Mucosa of stomach (tissue), 1 donor: ENCODE measurements around the gene GSTP1.
"Not testable (repeated sequence)": the region's sequence is repeated elsewhere in the genome, so short reads cannot be mapped to it uniquely, and the experiment has no call there.

Experiments used
- H3K27me3 ChIP-seq: one replicate; pipeline ENCODE4 v1.7.0; 2013; ENCODE audit warnings: mild to moderate bottlenecking, low read length; ENCODE audit not compliant: control insufficient read depth, insufficient read depth
- H3K36me3 ChIP-seq: one replicate; pipeline ENCODE4 v1.7.0; 2013; ENCODE audit warnings: low read length; ENCODE audit not compliant: control insufficient read depth, insufficient read depth
- H3K4me1 ChIP-seq: one replicate; pipeline ENCODE4 v1.7.0; 2013; ENCODE audit warnings: mild to moderate bottlenecking, low read length; ENCODE audit not compliant: control insufficient read depth, insufficient read depth
- H3K4me3 ChIP-seq: one replicate; pipeline ENCODE4 v1.7.0; 2013; ENCODE audit warnings: low read length
- H3K9ac ChIP-seq: one replicate; pipeline ENCODE4 v1.7.0; 2013; ENCODE audit warnings: mild to moderate bottlenecking, low read length, moderate library complexity
- H3K9me3 ChIP-seq: one replicate; pipeline ENCODE4 v1.7.0; 2013; ENCODE audit warnings: mild to moderate bottlenecking, low read length, moderate library complexity; ENCODE audit not compliant: control insufficient read depth
- donor health status: Pancreatic carcinoma.

Gene GSTP1

GRCh38 chr11:67621928-67622327 is 38.3 kb downstream of the GSTP1 start:
- H3K36me3 ChIP-seq, H3K27me3 ChIP-seq, H3K9me3 ChIP-seq, H3K4me3 ChIP-seq, H3K9ac ChIP-seq, H3K4me1 ChIP-seq: not testable (repeated sequence)

DNA sequence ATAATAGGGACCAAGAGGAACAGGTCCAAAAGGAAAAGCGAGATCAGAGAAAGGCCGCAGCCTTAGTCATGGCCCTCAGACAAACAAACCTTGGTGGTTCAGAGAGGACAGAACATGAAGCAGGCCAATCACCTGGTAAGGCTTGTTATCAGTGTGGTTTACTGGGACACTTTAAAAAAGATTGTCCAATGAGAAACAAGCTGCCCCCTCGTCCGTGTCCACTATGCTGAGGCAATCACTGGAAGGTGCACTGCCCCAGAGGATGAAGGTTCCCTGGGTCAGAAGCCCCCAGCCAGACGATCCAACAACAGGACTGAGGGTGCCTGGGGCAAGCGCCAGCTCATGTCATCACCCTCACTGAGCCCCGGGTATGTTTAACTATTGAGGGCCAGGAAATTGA is 39.3 kb downstream of the GSTP1 start:
- not testable (repeated sequence) for H3K36me3 ChIP-seq, H3K27me3 ChIP-seq, H3K9me3 ChIP-seq, H3K9ac ChIP-seq, H3K4me1 ChIP-seq, H3K4me3 ChIP-seq

GRCh38 chr11:67623795-67624194 is 40.2 kb downstream of the GSTP1 start:
- H3K36me3 ChIP-seq = not testable (repeated sequence)

GRCh38 chr11:67626131-67626833 is 42.7 kb downstream of the GSTP1 start:
- H3K4me1 ChIP-seq = peaks cover 19% of the 10 kb centered on the region
- H3K4me3 ChIP-seq, H3K27me3 ChIP-seq, H3K36me3 ChIP-seq, H3K9me3 ChIP-seq, H3K9ac ChIP-seq: not testable (repeated sequence)

More at GRCh38 chr11:67623795-67624194, 40.2 kb downstream of the GSTP1 start:
- not testable (repeated sequence) for H3K4me3 ChIP-seq, H3K9me3 ChIP-seq, H3K27me3 ChIP-seq, H3K9ac ChIP-seq, H3K4me1 ChIP-seq

DNA sequence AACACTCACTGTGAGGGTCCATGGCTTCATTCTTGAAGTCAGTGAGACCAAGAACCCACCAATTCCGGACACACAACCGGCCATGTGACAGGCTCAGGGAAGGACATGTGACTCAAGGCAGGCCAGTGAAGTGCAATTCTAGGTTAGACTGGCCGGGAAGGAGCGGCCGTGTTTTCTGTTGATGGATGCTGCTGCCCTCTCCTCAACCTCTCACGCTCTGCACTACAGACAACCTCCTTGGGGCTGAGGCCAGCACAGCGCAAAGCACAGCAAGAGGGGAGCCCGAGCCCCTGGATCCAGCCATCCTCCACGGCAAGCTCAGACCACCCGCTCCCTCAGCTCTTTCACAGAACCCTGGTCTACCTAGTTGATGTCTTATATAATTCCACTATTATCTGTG is 43.4 kb downstream of the GSTP1 start:
- Histone ChIP-seq H3K4me3 (no peak overlapping the region), H3K36me3 (no peaks in the 10 kb centered on the region), H3K4me1 (peaks cover 26% of the 10 kb centered on the region), H3K27me3 (no peaks in the 10 kb centered on the region), H3K9me3 (no peaks in the 10 kb centered on the region), H3K9ac (no peak overlapping the region)

DNA sequence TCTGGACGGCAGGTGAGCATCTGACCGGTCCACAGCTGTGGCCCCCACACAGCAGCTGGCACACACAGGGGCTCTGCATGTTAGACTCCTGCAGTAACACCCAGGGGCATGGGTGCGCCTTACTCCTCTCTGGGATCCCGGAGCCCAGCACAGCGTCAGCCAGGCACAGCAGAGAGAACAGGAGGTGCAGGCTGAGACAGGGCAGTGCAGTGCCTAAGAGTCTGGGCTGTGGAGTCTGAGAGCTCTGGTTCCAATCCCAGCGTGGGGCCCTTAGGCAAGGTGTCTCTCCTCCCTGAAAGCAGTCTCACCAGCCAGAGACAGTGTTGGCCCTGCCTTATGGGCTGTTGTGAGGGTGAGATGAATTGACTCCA is 43.8 kb downstream of the GSTP1 start:
- Histone ChIP-seq H3K9me3 (no peaks in the 10 kb centered on the region), H3K4me3 (no peak overlapping the region), H3K27me3 (no peaks in the 10 kb centered on the region), H3K36me3 (no peaks in the 10 kb centered on the region), H3K9ac (no peak overlapping the region), H3K4me1 (peaks cover 31% of the 10 kb centered on the region)

- Histone ChIP-seq H3K4me1 (peaks cover 37% of the 10 kb centered on the region), H3K9me3 (no peaks in the 10 kb centered on the region), H3K36me3 (no peaks in the 10 kb centered on the region), H3K27me3 (no peaks in the 10 kb centered on the region), H3K9ac (peak overlapping the region; percentile 28), H3K4me3 (no peak overlapping the region)
Observed at GRCh38 chr11:67627812-67628624, 44.4 kb downstream of the GSTP1 start.

- Histone ChIP-seq H3K36me3 (no peaks in the 10 kb centered on the region), H3K4me1 (peaks cover 45% of the 10 kb centered on the region), H3K27me3 (no peaks in the 10 kb centered on the region), H3K4me3 (peak overlapping the region; percentile 45), H3K9ac (peak overlapping the region; percentile 54), H3K9me3 (no peaks in the 10 kb centered on the region)
Observed at GRCh38 chr11:67628710-67629385, 45.2 kb downstream of the GSTP1 start.

DNA sequence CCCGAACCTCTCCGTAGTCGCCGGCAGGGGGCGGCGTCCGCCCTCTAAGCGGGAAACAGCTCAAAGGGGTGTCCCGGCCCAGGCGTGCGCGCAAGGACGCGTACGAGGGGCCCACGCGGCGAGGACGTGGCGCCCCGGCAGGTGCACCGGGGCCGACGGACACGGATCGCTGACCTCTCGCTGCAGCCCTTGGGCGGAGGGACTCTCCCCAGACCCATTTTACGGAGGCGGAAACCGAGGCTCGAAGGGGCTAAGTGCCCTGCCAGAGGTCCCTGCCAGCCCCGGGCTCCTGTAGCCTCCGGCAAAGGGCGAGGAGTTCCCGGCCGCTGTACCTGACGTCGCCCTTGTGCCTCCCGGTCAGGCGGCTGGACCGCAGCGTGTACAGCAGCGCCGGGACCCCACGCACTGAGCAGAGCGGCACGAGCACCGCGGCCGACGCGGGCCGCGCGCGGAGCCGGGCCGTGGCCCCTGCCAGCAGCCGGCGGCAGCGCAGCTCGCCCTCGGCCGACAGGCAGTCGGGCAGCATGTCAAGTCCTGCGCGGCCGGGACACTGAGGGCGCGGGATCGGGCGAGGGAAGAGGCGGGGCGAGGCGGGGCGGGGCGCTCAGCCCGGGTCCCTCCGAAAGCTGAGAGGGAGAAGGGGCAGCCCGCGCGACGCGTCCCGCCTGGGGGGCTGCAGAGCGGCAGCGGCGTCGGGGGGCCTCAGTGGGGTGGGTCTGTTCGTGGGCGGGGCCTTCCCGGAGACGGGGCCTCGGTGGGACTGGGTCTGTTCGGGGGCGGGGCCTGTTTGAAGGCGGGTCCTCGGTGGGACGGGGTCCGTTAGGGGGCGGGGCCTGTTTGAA is 46.0 kb downstream of the GSTP1 start, which contains the start of gene NUDT8:
Gene NUDT8, minus strand, starts transcription at position 552 of the 842 bp plus-strand sequence. Its CDS starts 26 bp downstream, at position 526.
- Histone ChIP-seq H3K27me3 (no peaks in the 10 kb centered on the region), H3K9ac (peak within 1 kb of the TSS; percentile 79), H3K9me3 (no peaks in the 10 kb centered on the region), H3K4me1 (peaks cover 47% of the 10 kb centered on the region), H3K4me3 (peak within 1 kb of the TSS; percentile 45), H3K36me3 (no peaks in the 10 kb centered on the region)

DNA sequence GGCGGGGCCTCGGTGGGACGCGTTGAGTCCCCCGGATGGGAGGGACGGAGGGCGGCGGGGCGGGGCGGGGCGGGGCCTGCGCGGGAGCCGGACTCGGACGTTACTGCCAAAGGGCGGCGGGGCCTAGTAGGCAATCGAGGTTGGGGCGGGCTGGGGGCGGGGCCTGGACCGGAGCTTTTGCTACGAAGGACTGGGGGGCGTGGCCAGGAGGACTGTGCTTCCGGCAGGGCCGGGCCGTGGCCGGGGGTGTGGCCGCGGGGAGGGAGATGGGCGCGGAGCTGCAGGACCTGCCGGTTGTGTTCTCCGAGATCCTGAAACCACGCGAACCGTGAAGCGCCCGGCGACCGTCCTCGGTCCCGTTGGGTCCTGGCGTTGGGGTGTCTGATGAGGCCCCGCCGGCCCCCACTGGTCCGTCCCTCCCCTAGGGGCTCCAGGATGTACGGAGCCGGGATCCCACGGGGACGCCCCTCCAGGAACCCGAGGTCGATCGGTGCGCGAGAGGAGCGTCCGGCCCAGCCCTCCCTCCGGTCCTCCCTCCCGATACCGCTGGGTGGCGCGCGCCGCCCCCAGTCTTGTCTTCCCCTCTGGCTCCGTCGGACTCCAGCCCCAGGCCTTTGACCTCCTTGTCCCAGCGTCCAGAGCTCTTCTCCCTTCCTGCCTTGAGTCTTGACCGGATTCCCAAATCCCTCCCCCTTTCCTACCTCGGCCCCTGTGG is 46.8 kb downstream of the GSTP1 start:
- peak overlapping the region; percentile 33 for H3K4me3 ChIP-seq
- peaks cover 47% of the 10 kb centered on the region for H3K4me1 ChIP-seq
- H3K27me3 ChIP-seq = no peaks in the 10 kb centered on the region
- H3K36me3 ChIP-seq = no peaks in the 10 kb centered on the region
- H3K9me3 ChIP-seq = no peaks in the 10 kb centered on the region
- H3K9ac ChIP-seq = peak overlapping the region; percentile 79

DNA sequence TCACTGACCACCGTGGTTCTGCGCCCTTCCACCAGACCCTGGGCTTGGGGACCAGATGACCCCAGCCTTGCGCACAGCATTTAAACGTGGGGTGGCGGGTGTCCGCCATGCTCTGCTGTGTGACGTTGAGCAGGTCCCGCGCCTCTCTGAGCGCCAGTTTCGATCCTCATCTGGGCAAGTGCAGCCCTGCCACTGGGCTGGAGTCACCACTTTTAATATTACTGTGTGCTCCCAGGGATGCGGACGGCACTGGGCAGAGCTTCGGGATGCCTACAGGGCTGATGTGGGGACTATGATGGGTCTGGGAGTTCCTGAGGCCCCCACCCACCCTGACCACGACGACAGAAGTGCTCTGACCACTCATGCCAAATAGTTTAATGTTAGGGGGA is 47.3 kb downstream of the GSTP1 start:
- Histone ChIP-seq H3K9me3 (no peaks in the 10 kb centered on the region), H3K9ac (peak overlapping the region; percentile 79), H3K27me3 (no peaks in the 10 kb centered on the region), H3K36me3 (no peaks in the 10 kb centered on the region), H3K4me1 (peaks cover 47% of the 10 kb centered on the region), H3K4me3 (peak overlapping the region; percentile 33)
